ENCODE results near the gene CX3CR1.

The CX3CR1 gene

DNA sequence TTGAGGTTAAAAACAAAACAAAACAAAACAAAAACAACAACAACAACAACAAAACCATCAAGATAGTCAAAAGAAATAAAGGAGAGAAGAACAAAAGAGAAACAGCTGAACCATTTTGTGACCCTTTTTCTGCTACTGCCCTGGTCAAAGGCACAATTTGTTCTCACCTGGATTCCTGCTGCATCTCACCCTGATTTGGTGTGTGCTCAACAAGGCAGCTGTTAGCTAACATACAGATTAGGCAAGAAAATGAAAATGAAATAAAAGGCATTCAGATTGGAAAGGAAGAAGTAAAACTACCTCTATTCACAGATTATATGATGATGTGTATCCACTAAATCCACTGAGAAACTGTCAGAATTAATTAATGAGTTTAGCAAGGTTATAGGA is 58.7 kb downstream of the CX3CR1 start:
- no peak for DNase-seq (ENCODE audit: low read depth)

DNA sequence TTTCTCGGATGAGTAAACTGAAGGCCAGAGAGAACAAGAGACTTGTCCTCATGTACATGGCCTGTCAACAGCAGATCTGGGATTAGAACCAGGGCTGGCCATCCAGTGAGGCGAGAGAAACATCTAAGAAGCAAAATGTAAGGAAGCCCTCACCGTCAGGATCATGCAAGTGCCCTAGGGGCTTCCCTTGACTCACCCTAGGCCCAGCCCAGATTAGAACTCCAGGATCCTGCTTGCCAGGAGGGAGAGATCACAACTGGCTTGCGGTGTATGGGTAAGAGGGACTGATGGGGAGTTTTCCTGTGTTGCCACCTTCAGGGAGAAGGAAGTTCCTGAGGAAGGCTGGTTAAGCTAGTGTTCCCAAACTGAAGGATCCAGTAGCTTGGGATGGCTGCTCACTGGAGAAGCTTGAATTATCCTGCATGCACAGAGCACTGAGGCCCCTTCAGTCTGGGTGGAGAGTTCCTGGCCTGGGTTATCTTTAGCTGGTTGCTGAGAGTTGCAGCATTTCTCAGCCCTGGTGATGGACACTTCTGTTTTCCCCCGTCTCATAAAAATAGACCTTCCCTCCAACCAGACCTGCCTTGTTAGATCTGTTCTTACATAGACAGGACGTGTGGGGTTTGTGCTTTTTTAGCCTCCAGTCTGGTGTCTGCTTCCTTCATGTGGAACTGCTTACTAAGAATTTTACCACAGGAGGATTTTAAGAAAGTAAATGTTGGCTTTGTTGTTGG is 59.3 kb downstream of the CX3CR1 start:
- no peak for DNase-seq (ENCODE audit: low read depth)

DNA sequence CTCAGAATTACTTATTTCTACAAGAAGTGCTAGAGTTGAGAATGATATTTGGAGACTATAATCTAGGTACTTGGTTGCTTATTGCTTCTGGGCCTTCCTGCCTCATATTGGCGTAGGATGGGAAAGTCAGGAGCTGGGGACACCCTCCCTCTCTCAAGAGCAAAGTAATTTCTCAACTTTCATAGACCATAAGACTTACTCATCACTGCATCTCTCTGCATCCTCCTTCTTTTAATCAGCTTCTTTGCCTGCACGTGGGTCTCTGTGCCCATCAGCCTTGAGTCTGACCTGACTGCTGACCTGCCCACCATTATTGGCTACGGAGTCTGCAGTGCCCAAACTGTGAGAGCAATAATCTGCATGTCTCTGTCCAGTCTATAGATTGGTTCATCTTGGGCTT is 60.1 kb downstream of the CX3CR1 start:
- no peak for DNase-seq (ENCODE audit: low read depth)

GRCh38 chr3:39216176-39216790 is 63.6 kb downstream of the CX3CR1 start:
- DNase-seq (ENCODE audit: low read depth), result no peak

DNA sequence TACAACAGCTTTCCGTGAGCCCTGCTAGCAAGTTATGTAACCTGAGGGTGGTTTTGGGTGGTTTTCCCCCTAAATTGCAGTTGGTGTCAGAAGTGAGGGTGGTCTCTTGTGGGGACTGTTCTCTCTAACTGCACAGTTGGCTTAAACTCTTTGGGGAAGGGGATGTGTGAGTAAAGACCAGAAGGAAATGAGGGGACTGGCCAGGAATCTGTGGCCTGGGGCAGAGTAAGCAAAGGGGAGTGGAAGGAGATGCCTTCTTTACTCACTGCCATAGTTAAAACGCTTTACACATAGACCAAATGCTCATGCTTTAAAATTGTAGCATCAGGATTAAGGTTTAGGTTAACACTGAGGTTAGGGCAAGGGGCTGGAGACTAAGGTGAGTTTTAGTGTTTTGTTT is 66.2 kb downstream of the CX3CR1 start:
- DNase-seq (ENCODE audit: low read depth), result no peak

Data from activated gamma-delta T cell treated with anti-CD3 and anti-CD28 coated beads, Interleukin-2, amount 50 U/mL, for 16 hours (primary cell).